ENCODE data around the gene KLRK1. TPM values are rescaled to one million over a fixed set of nuclear protein-coding genes. Genes with fewer than 3 reads are reported as not detected.

Gene KLRK1
- total RNA-seq, 6 experiments from 2014 or later, result not detected

GRCh38 chr12:10362828-10363657, 26.8 kb downstream of the KLRK1 start:
- no peak for DNase-seq
- Mint-ChIP-seq H3K4me3 (no peak overlapping the region), H3K27me3 (ENCODE audit: insufficient read depth) (peaks cover 1% of the 10 kb centered on the region; the same call in 1 of the 2 replicates), H3K4me1 (ENCODE audit: low read depth) (peaks cover 7% of the 10 kb centered on the region), H3K36me3 (ENCODE audit: low read depth) (peaks cover 2% of the 10 kb centered on the region; the same call in 1 of the 2 replicates), H3K27ac (no peak overlapping the region), H3K9me3 (no peaks in the 10 kb centered on the region)
- TF ChIP-seq CTCF (IDR thresholded peaks at IDR 0.05), result no peak

GRCh38 chr12:10362325-10362724, 27.5 kb downstream of the KLRK1 start:
- peaks cover 1% of the 10 kb centered on the region for H3K27me3 Mint-ChIP-seq (ENCODE audit: insufficient read depth)
- H3K27ac Mint-ChIP-seq, result no peak overlapping the region
- no peak overlapping the region for H3K4me3 Mint-ChIP-seq
- DNase-seq, result no peak
- H3K4me1 Mint-ChIP-seq (ENCODE audit: low read depth), result peaks cover 7% of the 10 kb centered on the region
- no peak for TF ChIP-seq CTCF (IDR thresholded peaks at IDR 0.05)
- H3K36me3 Mint-ChIP-seq (ENCODE audit: low read depth), result no peaks in the 10 kb centered on the region
- H3K9me3 Mint-ChIP-seq, result no peaks in the 10 kb centered on the region

- H3K4me3 Mint-ChIP-seq, result no peak overlapping the region; the same call in 1 of the 2 replicates
- no peak overlapping the region; the same call in 1 of the 2 replicates for H3K27ac Mint-ChIP-seq
- no peaks in the 10 kb centered on the region for H3K9me3 Mint-ChIP-seq
- DNase-seq, result no peak
- H3K27me3 Mint-ChIP-seq (ENCODE audit: insufficient read depth), result peaks cover 1% of the 10 kb centered on the region
- peaks cover 7% of the 10 kb centered on the region for H3K4me1 Mint-ChIP-seq (ENCODE audit: low read depth)
- no peaks in the 10 kb centered on the region for H3K36me3 Mint-ChIP-seq (ENCODE audit: low read depth)
- TF ChIP-seq CTCF (IDR thresholded peaks at IDR 0.05), result no peak
Observed at GRCh38 chr12:10361622-10362021, 28.2 kb downstream of the KLRK1 start.

GRCh38 chr12:10361084-10361483, 28.8 kb downstream of the KLRK1 start:
- peaks cover 1% of the 10 kb centered on the region for H3K27me3 Mint-ChIP-seq (ENCODE audit: insufficient read depth)
- H3K4me1 Mint-ChIP-seq (ENCODE audit: low read depth), result peaks cover 7% of the 10 kb centered on the region
- no peaks in the 10 kb centered on the region for H3K36me3 Mint-ChIP-seq (ENCODE audit: low read depth)
- no peaks in the 10 kb centered on the region for H3K9me3 Mint-ChIP-seq
- no peak overlapping the region for H3K4me3 Mint-ChIP-seq
- DNase-seq, result no peak
- TF ChIP-seq CTCF (IDR thresholded peaks at IDR 0.05), result no peak
- no peak overlapping the region for H3K27ac Mint-ChIP-seq

GRCh38 chr12:10358969-10359368, 30.9 kb downstream of the KLRK1 start:
- peaks cover 13% of the 10 kb centered on the region for H3K4me1 Mint-ChIP-seq (ENCODE audit: low read depth)
- no peak for DNase-seq
- H3K4me3 Mint-ChIP-seq, result no peak overlapping the region; the same call in 1 of the 2 replicates
- H3K9me3 Mint-ChIP-seq, result no peaks in the 10 kb centered on the region
- no peak overlapping the region for H3K27ac Mint-ChIP-seq
- peaks cover 1% of the 10 kb centered on the region for H3K27me3 Mint-ChIP-seq (ENCODE audit: insufficient read depth)
- H3K36me3 Mint-ChIP-seq (ENCODE audit: low read depth), result no peaks in the 10 kb centered on the region
- TF ChIP-seq CTCF (IDR thresholded peaks at IDR 0.05), result no peak
